ENCODE measurements around the gene SLC38A7. TPM values are rescaled to one million over a fixed set of nuclear protein-coding genes. Genes with fewer than 3 reads are reported as not detected.
A peak's percentile ranks its signal among the peaks of the same experiment; 100 is the strongest.

Gene SLC38A7
- total and polyA plus RNA-seq, 7 experiments from 2014 or later, result 3.4 to 16.8 (median 12.6) TPM

DNA sequence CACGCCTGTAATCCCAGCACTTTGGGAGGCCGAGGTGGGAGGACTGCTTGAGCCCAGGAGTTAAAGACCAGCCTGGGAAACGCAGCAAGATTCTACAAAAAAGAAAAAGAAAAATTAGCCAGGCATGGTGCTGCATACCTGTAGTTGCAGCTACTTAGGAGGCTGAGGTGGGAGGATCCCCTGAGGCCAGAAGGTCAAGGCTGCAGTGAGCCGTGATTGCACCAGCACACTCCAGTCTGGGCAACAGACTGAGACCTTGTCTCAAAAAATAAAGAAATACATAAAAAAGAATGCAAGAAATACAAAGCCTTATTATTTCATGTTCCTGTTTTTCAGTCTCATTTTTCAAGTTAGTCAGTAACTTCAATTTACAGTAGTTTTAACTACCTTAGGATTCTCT is 49.1 kb downstream of the SLC38A7 start:
- no peak for ATAC-seq
- no peak for DNase-seq
- no peak overlapping the region for H3K4me3 ChIP-seq (ENCODE audit: low read length)
- CTCF ChIA-PET, result interaction anchor here (0.7 kb wide), 1 partner anchor 102 kb away, joined by 3 read pairs; no protein-coding TSS in a partner anchor
- H3K27me3 ChIP-seq (ENCODE audit: control insufficient read depth in 2 of 2, insufficient read depth in 2 of 2, low read length in 2 of 2), result no peaks in the 10 kb centered on the region
- intact Hi-C loops (cut with micrococcal nuclease), result loop anchor here in 1 of 2 donors (10.0 kb wide), 1 partner anchor 611 kb away; the partner anchor contains the start of gene MMP15
- Mint-ChIP-seq H3K4me3 (no peak overlapping the region), H3K9me3 (no peaks in the 10 kb centered on the region), H3K36me3 (no peaks in the 10 kb centered on the region), H3K27me3 (peaks cover 0 to 17% (median 0%) of the 10 kb centered on the region in 5 donors), H3K4me1 (peaks cover 0 to 8% (median 6%) of the 10 kb centered on the region in 7 donors), H3K27ac (no peak overlapping the region)
- H3K27ac ChIP-seq (ENCODE audit: low read depth, low read length), result no peak overlapping the region
- H3K9me3 ChIP-seq (ENCODE audit: control insufficient read depth in 2 of 3, low read length in 3 of 3), result no peaks in the 10 kb centered on the region
- H3K4me1 ChIP-seq (ENCODE audit: control insufficient read depth in 2 of 2, insufficient read depth in 2 of 2, low read length in 2 of 2), result peaks cover 3% of the 10 kb centered on the region in 2 donors
- POLR2A ChIA-PET, result no interaction called here
- no peaks in the 10 kb centered on the region for H3K36me3 ChIP-seq (ENCODE audit: control insufficient read depth in 2 of 3, insufficient read depth in 3 of 3, low read length in 3 of 3)

DNA sequence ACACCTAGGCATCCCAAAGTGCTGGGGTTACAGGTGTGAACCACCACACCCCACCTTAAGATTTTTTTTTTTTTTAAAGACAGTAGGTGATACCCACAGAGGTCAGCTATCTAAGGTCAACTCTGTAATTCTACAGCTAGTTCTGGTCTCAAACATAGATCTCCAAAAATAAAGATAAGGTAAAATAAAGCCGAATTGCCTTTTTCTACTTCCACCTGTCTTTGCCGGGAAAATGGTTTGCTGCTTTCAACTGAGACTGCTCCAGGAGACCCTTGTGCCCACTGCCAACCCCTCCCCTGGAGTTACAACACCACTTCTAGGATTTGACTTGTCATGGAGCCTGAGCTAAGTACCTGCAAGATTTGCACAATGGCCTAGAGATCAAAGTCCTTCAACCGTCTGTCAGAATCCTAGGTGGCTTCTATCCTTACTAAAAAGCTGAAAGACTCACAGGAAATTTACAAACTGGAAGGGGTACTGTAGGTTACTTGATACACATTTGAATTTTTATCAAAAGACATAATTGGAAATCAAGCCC is 50.2 kb downstream of the SLC38A7 start:
- DNase-seq, result no peak
- H3K27ac ChIP-seq (ENCODE audit: low read depth, low read length), result no peak overlapping the region
- no peaks in the 10 kb centered on the region for H3K27me3 ChIP-seq (ENCODE audit: control insufficient read depth in 2 of 2, insufficient read depth in 2 of 2, low read length in 2 of 2)
- Mint-ChIP-seq H3K27ac (peak overlapping the region in 1 of 9 donors; percentile 31), H3K4me1 (peaks cover 0 to 17% (median 8%) of the 10 kb centered on the region in 7 donors), H3K9me3 (peaks cover 0 to 4% (median 0%) of the 10 kb centered on the region in 11 donors), H3K36me3 (peaks cover 0 to 5% (median 3%) of the 10 kb centered on the region in 5 donors), H3K27me3 (peaks cover 0 to 12% (median 0%) of the 10 kb centered on the region in 5 donors), H3K4me3 (no peak overlapping the region)
- no peak for ATAC-seq
- H3K9me3 ChIP-seq (ENCODE audit: control insufficient read depth in 2 of 3, low read length in 3 of 3), result no peaks in the 10 kb centered on the region
- intact Hi-C loops (cut with micrococcal nuclease), result loop anchor here in 1 of 2 donors (5.0 to 10.0 kb wide), 3 partner anchors 397 to 1097 kb away; partner anchors contain the start of genes CCDC102A and MMP15
- peaks cover 3 to 5% of the 10 kb centered on the region in 2 donors for H3K4me1 ChIP-seq (ENCODE audit: control insufficient read depth in 2 of 2, insufficient read depth in 2 of 2, low read length in 2 of 2)
- CTCF ChIA-PET, result no interaction called here
- H3K4me3 ChIP-seq (ENCODE audit: low read length), result no peak overlapping the region
- POLR2A ChIA-PET, result no interaction called here
- peaks cover 0 to 3% (median 0%) of the 10 kb centered on the region in 3 experiments for H3K36me3 ChIP-seq (ENCODE audit: control insufficient read depth in 2 of 3, insufficient read depth in 3 of 3, low read length in 3 of 3)

DNA sequence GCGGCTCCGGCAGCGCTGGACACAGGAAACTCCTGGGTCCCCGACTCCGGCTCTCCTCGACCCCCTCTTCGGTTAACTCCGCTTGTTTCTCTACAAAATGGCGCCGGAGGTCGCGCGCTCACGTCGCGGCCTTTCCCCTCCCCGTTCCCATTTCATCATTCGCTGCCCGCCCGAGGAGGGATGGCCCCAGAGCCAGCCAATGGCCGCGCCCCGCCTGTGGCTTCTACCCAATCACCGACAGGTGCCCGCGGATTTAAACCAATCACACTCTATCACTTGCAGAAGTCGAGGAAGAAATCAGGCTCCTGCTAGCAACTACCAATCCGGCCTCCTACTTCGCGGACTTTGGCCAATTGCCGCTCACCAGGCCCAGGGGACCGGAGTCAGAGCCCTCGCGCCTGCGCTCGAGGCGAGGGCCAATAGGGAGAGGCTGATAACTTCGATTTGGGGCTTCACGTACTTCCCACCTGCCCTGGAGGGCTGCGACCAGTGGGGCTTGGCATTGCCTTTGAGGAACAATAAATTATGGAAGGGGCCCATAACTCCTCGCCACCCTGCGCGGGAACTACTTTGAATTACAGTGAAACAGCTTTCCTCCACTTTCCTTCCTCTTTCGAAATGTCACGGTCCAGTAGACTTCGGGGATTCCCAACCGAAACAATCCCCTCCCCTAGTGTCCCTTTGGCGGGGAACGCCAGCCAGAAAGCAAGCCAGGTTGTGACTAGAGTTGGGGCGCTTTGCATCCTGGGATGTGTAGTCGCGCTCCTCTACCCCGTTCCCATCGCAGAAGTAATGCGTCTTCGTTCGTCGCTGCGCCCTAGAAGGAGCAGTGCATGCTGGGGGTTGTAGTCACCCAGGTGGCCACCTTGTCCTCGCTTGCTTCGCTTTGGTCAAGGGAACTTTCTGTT is 54.6 kb downstream of the SLC38A7 start, which contains the start of gene CNOT1:
Gene CNOT1, minus strand, starts transcription at position 94 of the 908 bp plus-strand sequence. CDS start 30,489 bp downstream, outside the sequence.
- ChIA-PET POLR2A (interaction anchor here (2.1 kb wide), 1 partner anchor 40 kb away, joined by 5 read pairs; no protein-coding TSS in a partner anchor), CTCF (interaction anchor here (0.6 kb wide), 1 partner anchor 9 kb away, joined by 3 read pairs; no protein-coding TSS in a partner anchor)
- Mint-ChIP-seq H3K9me3 (peaks cover 0 to 4% (median 0%) of the 10 kb centered on the region in 11 donors), H3K4me3 (peak within 1 kb of the TSS; percentile 94 to 100 (median 98)), H3K36me3 (peaks cover 0 to 9% (median 5%) of the 10 kb centered on the region in 5 donors), H3K27ac (peak within 1 kb of the TSS; percentile 99 to 100 (median 100)), H3K27me3 (peaks cover 0 to 2% (median 0%) of the 10 kb centered on the region in 5 donors), H3K4me1 (peaks cover 15 to 44% (median 28%) of the 10 kb centered on the region in 7 donors)
- Histone ChIP-seq H3K27ac (ENCODE audit: low read depth, low read length) (peak within 1 kb of the TSS; percentile 96), H3K27me3 (ENCODE audit: control insufficient read depth in 2 of 2, insufficient read depth in 2 of 2, low read length in 2 of 2) (no peaks in the 10 kb centered on the region), H3K4me3 (ENCODE audit: low read length) (peak within 1 kb of the TSS; percentile 84), H3K4me1 (ENCODE audit: control insufficient read depth in 2 of 2, insufficient read depth in 2 of 2, low read length in 2 of 2) (peaks cover 14 to 24% of the 10 kb centered on the region in 2 donors), H3K36me3 (ENCODE audit: control insufficient read depth in 2 of 3, insufficient read depth in 3 of 3, low read length in 3 of 3) (peaks cover 0 to 7% (median 0%) of the 10 kb centered on the region in 3 experiments), H3K9me3 (ENCODE audit: control insufficient read depth in 2 of 3, low read length in 3 of 3) (no peaks in the 10 kb centered on the region)
- intact Hi-C loops (cut with micrococcal nuclease), result loop anchor here (1.0 to 10.0 kb wide), 20 partner anchors 54 to 1183 kb away; partner anchors contain the start of genes CCDC102A (in 2 of the 2), CFAP20 (in 2 of the 2), GINS3 (in 2 of the 2) and GOT2 (in 2 of the 2)
- peak; percentile 92 to 100 (median 99) for DNase-seq
- peak; percentile 91 for ATAC-seq

DNA sequence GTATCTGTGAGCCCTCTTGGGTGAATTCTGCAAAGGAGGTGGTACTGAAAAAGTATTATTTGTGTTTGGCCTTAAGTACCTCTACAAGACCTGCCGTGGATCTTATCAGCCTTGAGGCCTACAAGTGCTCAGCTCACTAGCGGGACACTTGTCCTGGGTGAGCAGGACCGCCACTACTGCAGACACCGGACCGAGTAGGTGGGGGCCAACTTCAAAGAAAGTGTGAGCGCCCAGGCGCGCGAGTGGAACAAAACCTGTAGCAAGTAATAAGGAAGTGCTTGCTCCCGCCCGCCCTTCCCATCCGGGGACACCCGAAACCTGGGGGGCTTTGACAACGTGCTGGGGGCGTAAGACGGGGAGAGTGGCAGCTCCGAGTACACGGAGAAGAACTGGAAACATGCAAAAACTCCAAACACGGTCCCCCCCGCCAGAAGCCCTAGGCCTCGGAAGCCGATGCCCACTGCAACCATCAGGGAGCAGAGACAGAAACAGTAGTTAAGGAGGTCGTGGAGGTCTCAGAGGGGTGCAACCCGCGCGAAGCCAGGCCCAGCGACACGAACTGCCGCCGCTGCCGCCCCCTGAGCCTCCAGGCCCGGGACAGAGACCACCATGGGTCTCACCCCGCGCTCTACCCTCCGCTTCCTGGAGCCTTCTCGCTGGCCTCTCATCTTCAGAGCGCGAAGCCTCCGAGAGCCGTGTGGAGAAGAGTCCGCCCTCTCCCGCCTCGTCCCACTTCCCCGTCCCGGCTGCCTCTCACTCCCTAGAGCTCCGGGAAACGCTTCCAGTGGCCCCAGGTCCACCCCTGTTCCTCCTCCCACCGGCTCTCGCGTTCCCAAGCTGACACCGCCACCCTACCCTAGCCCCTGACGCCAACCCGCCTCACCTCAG is 55.5 kb downstream of the SLC38A7 start:
- peaks cover 16 to 53% (median 36%) of the 10 kb centered on the region in 7 donors for H3K4me1 Mint-ChIP-seq
- peaks cover 0 to 2% (median 0%) of the 10 kb centered on the region in 5 donors for H3K27me3 Mint-ChIP-seq
- no peaks in the 10 kb centered on the region for H3K9me3 ChIP-seq (ENCODE audit: control insufficient read depth in 2 of 3, low read length in 3 of 3)
- peaks cover 14 to 24% of the 10 kb centered on the region in 2 donors for H3K4me1 ChIP-seq (ENCODE audit: control insufficient read depth in 2 of 2, insufficient read depth in 2 of 2, low read length in 2 of 2)
- peak; percentile 0 for ATAC-seq
- peak; percentile 13 to 63 (median 32) for DNase-seq
- peak overlapping the region; percentile 94 to 100 (median 98) for H3K4me3 Mint-ChIP-seq
- CTCF ChIA-PET, result interaction anchor here (1.0 to 1.7 kb wide), 2 partner anchors 11 to 115 kb away, joined by 3 to 6 read pairs; no protein-coding TSS in a partner anchor
- peaks cover 0 to 4% (median 0%) of the 10 kb centered on the region in 11 donors for H3K9me3 Mint-ChIP-seq
- POLR2A ChIA-PET, result interaction anchor here (1.0 to 2.1 kb wide), 4 partner anchors 10 to 115 kb away, joined by 3 to 6 read pairs (median 4); no protein-coding TSS in a partner anchor
- peaks cover 0 to 11% (median 5%) of the 10 kb centered on the region in 5 donors for H3K36me3 Mint-ChIP-seq
- no peaks in the 10 kb centered on the region for H3K27me3 ChIP-seq (ENCODE audit: control insufficient read depth in 2 of 2, insufficient read depth in 2 of 2, low read length in 2 of 2)
- peak overlapping the region; percentile 84 for H3K4me3 ChIP-seq (ENCODE audit: low read length)
- peaks cover under 1 to 11% (median 2%) of the 10 kb centered on the region in 3 experiments for H3K36me3 ChIP-seq (ENCODE audit: control insufficient read depth in 2 of 3, insufficient read depth in 3 of 3, low read length in 3 of 3)
- intact Hi-C loops (cut with micrococcal nuclease), result loop anchor here (1.0 to 10.0 kb wide), 5 partner anchors 57 to 1094 kb away; partner anchors contain the start of genes CCDC102A (in 1 of the 2), GOT2 (in 1 of the 2) and SETD6 (in 1 of the 2)
- H3K27ac ChIP-seq (ENCODE audit: low read depth, low read length), result peak overlapping the region; percentile 96
- peak overlapping the region; percentile 99 to 100 (median 100) for H3K27ac Mint-ChIP-seq

DNA sequence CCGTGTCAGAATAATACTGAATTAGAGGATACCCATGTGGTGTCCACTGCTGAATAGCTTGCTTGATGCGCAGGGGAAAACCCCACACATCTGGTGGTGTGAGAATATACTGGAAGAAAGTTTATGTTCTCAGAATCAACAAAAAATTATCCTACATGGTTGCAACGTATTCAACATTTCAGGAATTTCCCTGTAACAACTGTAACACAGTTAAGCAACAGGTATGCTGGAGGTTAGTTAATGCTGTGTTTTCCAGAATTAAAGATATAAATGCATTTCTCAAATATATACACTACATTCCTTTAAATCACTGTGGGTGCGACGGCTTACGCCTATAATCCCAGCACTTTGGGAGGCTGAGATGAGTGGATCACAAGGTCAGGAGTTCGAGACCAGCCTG is 60.4 kb downstream of the SLC38A7 start:
- ChIA-PET CTCF (no interaction called here), POLR2A (interaction anchor here (1.6 kb wide), 1 partner anchor 107 kb away, joined by 3 read pairs; no protein-coding TSS in a partner anchor)
- no peak for DNase-seq
- peaks cover 18 to 65% (median 37%) of the 10 kb centered on the region in 7 donors for H3K4me1 Mint-ChIP-seq
- no peaks in the 10 kb centered on the region for H3K9me3 Mint-ChIP-seq
- Histone ChIP-seq H3K27ac (ENCODE audit: low read depth, low read length) (no peak overlapping the region), H3K27me3 (ENCODE audit: control insufficient read depth in 2 of 2, insufficient read depth in 2 of 2, low read length in 2 of 2) (no peaks in the 10 kb centered on the region), H3K36me3 (ENCODE audit: control insufficient read depth in 2 of 3, insufficient read depth in 3 of 3, low read length in 3 of 3) (peaks cover 2 to 31% (median 11%) of the 10 kb centered on the region in 3 experiments), H3K4me3 (ENCODE audit: low read length) (no peak overlapping the region), H3K4me1 (ENCODE audit: control insufficient read depth in 2 of 2, insufficient read depth in 2 of 2, low read length in 2 of 2) (peaks cover 11 to 21% of the 10 kb centered on the region in 2 donors), H3K9me3 (ENCODE audit: control insufficient read depth in 2 of 3, low read length in 3 of 3) (no peaks in the 10 kb centered on the region)
- peaks cover 5 to 21% (median 9%) of the 10 kb centered on the region in 5 donors for H3K36me3 Mint-ChIP-seq
- H3K27ac Mint-ChIP-seq, result peak overlapping the region in 1 of 9 donors; percentile 4
- no peak for ATAC-seq
- no peaks in the 10 kb centered on the region for H3K27me3 Mint-ChIP-seq
- intact Hi-C loops (cut with micrococcal nuclease), result loop anchor here in 1 of 2 donors (10.0 kb wide), 1 partner anchor 1089 kb away; the partner anchor contains the start of gene CCDC102A
- H3K4me3 Mint-ChIP-seq, result peak overlapping the region in 2 of 10 donors; percentile 32 to 34
